OCI-LY1 (cell line): ENCODE measurements around the gene NPM1.

Experiments used
- CTCF ChIP-seq: fragments of 200-600 bp; sonication (generic), shearing (Covaris generic); IDR thresholded peaks from 2 replicates; pipeline ENCODE4 v1.5.1; 2017; ENCODE audit warnings: mild to moderate bottlenecking, antibody characterized with exemption, low read length, moderate library complexity, mixed read lengths
- EZH2 ChIP-seq: fragments of 200-600 bp; sonication (generic), shearing (Covaris generic); IDR thresholded peaks from 2 replicates; pipeline ENCODE4 v1.8.0; 2017; ENCODE audit warnings: borderline replicate concordance, mixed run types, mild to moderate bottlenecking, antibody characterized with exemption, low read length, moderate library complexity, mixed read lengths

DNA sequence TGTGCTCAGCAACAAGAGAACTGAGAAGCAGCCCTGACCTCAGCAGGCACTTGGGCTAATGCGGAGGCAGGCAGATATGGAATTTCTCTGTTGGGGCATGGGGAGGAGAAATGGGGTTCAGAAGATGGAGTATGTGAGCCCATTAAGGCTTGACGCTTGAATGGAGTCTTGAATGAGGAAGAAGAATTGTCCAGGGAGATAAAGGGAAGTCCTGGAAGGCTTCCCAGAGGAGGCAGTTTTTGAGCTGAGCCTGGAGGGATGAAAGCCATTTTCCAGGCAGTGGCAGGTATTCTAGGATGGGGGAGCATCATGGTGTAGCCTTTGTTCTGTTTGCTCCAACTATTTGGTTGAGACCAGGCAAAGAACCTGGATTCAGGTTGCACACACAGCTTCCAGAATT lies 66.3 kb downstream of the NPM1 start:
- TF ChIP-seq EZH2, result no peak
- no peak for TF ChIP-seq CTCF
